Measurements from ENCODE around the gene TSEN2. TPM values are rescaled to one million over a fixed set of nuclear protein-coding genes. Genes with fewer than 3 reads are reported as not detected.

Gene TSEN2
- total RNA-seq, 1 experiment from 2014 or later = 22.0 TPM

DNA sequence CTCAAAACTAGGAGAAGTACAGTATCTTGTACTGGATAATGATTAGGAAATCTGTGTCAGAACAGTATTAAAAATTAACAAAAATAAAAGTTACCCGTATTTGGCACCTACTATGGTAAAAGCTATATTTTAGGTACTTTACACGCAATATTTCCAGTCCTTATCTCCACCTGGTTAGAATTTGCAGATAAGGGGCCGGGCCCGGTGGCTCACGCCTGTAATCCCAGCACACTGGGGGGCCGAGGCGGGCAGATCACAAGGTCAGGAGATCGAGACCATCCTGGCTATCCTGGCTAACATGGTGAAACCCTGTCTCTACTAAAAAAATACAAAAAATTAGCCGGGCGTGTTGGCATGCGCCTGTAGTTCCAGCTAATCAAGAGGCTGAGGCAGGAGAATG is 32.6 kb downstream of the TSEN2 start:
- TF ChIP-seq, protein P1, sequence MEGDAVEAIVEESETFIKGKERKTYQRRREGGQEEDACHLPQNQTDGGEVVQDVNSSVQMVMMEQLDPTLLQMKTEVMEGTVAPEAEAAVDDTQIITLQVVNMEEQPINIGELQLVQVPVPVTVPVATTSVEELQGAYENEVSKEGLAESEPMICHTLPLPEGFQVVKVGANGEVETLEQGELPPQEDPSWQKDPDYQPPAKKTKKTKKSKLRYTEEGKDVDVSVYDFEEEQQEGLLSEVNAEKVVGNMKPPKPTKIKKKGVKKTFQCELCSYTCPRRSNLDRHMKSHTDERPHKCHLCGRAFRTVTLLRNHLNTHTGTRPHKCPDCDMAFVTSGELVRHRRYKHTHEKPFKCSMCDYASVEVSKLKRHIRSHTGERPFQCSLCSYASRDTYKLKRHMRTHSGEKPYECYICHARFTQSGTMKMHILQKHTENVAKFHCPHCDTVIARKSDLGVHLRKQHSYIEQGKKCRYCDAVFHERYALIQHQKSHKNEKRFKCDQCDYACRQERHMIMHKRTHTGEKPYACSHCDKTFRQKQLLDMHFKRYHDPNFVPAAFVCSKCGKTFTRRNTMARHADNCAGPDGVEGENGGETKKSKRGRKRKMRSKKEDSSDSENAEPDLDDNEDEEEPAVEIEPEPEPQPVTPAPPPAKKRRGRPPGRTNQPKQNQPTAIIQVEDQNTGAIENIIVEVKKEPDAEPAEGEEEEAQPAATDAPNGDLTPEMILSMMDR (conservative IDR thresholded peaks at IDR 0.05) = no peak
- Histone ChIP-seq H3T11ph (ENCODE audit: low read length) (no peak overlapping the region), H3K18ac (ENCODE audit: insufficient read length, low read depth, low read length) (no peak overlapping the region), H3K79me1 (ENCODE audit: insufficient read depth, low read depth, low read length, poor library complexity, severe bottlenecking) (no peaks in the 10 kb centered on the region), H3K27me3 (ENCODE audit: insufficient read depth, low read length) (no peaks in the 10 kb centered on the region), H2AK5ac (ENCODE audit: insufficient read length, low read length) (no peak overlapping the region), H3K23me2 (ENCODE audit: insufficient read length, low read depth, low read length, poor library complexity, severe bottlenecking) (no peaks in the 10 kb centered on the region), H2AFZ (ENCODE audit: low read length) (no peak overlapping the region), H3K56ac (ENCODE audit: insufficient read length, low read depth, low read length) (no peak overlapping the region), H4K91ac (ENCODE audit: insufficient read length, low read depth, low read length) (no peak overlapping the region), H4K5ac (ENCODE audit: insufficient read length, low read depth, low read length) (no peak overlapping the region), H2BK20ac (ENCODE audit: low read depth, low read length, poor library complexity, severe bottlenecking) (no peak overlapping the region), H3K9me3 (ENCODE audit: control insufficient read depth, low read depth, low read length) (no peaks in the 10 kb centered on the region), H2BK120ac (ENCODE audit: low read depth, low read length, poor library complexity, severe bottlenecking) (no peak overlapping the region), H2BK12ac (ENCODE audit: insufficient read length, low read depth, low read length) (no peak overlapping the region), H3K4me2 (ENCODE audit: insufficient read depth, insufficient read length, low read length) (no peak overlapping the region), H2BK15ac (ENCODE audit: low read depth, low read length) (no peak overlapping the region), H3K4ac (ENCODE audit: low read depth, low read length) (no peak overlapping the region), H3K14ac (ENCODE audit: insufficient read depth, low read length) (no peak overlapping the region), H2BK5ac (ENCODE audit: insufficient read length, low read length) (no peak overlapping the region), H3K9ac (ENCODE audit: extremely low read depth, insufficient read length, low read length) (no peak overlapping the region), H3K79me2 (ENCODE audit: insufficient read depth, low read length) (no peaks in the 10 kb centered on the region), H3K23ac (ENCODE audit: insufficient read length, low read depth, low read length) (no peak overlapping the region), H3K4me1 (ENCODE audit: insufficient read depth, low read length) (no peaks in the 10 kb centered on the region), H3K27ac (ENCODE audit: insufficient read length, low read depth, low read length) (no peak overlapping the region), H4K8ac (replicated peaks; ENCODE audit: insufficient read length, low read depth, low read length) (no peak overlapping the region), H4K20me1 (ENCODE audit: control insufficient read depth, insufficient read depth, insufficient read length) (no peaks in the 10 kb centered on the region)
- Mint-ChIP-seq H3K36me3 (ENCODE audit: insufficient read depth in 1 of 3, low read depth in 3 of 3) (peaks cover 17 to 33% (median 22%) of the 10 kb centered on the region in 3 experiments), H3K27ac (no peak overlapping the region), H3K4me1 (no peaks in the 10 kb centered on the region), H3K9me3 (peaks cover 0 to 5% of the 10 kb centered on the region in 2 experiments; a peak in 1 of 5 replicates), H3K27me3 (ENCODE audit: low read depth) (no peaks in the 10 kb centered on the region), H3K4me3 (no peak overlapping the region)
- DNase-seq = no peak
- WGBS (ENCODE audit: extremely low coverage, insufficient read length, low lambda C conversion rate) = no CpG with 5 or more reads among the region's 11 CpGs

Measured in H9 (cell line).